Measurements from ENCODE around the gene TIGAR.

TIGAR gene

DNA sequence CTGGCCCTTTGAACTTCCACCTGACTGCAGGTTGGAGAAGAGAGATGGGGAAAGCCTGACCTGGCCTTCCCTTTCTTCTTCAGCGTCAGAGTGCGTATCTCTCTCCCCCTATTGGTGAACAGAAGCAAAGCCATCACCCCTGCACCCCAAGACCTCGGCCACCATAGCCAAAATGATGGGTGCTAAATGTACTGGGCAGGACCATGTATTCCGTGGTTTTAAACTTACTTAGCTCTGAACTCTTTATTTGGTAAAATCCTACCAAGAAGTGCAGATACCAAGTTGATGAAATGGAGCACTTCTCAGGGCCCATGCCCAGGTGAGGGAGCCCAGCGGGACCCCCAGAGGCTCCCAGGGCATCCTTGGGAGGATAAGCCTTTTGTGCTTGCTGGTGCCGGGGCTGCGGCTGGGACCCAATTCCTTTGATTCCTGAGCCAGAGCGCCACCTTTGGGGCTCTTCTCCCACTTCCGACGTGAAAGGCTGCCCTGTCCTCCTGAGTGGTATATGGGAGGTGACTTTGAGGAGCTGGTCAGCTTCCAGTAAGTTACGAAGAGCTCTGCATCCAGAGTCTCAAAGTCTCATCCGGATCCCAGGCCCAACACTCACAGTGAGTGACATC, 38.0 kb upstream of the TIGAR start:
- DNase-seq: no peak

DNA sequence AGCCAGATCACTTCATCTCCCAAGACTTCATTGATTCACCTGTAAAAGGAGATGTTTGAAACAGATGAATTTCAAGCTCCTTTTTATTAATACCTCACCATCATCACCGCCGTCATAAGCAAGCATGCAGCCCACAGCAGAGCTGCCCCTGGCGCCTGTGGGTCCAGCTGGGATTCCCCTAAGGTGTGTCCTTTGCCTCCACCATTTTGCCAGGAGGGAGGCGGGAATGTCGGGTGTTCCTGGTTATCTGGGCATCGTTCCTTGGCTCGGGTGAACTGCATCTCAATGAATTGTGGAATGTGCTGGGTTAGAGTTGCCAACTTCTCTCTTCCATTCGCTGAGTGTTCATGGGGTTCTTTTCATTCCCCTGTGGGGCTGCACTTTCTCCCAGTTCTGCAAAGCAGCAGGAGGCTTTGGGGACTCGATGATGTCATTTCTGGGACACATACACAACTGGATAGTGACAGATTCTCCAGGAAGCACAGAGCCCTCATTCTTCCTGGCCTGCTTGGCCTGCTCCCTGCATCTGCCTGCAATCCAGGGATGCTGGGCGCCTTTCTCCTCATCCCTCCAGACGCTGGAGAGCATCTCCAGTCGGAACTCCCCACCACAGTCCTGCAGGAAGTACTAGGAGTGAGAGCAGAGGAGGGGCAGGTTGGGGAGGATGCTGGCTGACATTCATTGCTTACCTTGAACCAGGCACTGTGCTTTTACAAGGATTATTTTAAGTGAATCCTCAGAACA, 37.3 kb upstream of the TIGAR start:
- no peak for DNase-seq

DNA sequence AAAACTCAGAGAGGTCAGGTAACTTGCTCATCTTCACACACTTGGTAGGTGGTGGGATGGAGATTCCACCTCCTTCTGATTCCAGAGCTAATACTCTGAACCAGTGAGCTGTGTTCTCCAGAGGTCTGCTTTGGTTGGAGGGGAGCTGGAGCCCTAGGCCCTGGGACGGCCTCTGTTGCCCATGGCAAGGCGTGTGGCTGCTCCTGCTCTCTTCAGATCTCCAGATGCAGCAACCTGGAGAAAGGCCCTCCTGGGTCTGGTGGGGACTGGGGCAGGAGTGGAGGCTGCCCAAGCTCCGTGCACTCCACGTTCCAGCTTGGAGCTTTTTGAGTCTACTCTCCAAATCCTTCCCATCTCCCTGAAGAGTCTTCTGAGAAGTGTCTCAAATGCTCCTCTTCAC, 36.7 kb upstream of the TIGAR start:
- no peak for DNase-seq

DNA sequence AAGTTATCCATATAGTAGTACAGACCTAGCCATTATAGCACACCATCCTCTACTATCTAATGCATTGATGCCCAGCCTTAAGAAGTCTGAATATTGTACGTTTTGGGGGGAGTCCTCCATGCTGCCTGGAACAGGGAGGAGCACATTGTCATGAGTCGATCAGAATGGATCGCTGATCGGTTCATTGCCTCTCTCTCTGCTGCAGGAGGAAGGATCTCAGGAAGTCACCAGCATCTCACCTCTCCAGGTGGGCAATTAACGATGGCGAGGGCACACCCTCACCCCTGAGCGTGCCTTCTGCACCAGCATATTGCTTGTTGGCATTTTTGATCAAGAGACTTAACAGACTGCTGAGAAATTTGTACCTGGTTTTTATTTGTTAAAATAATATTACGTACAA, 35.9 kb upstream of the TIGAR start:
- DNase-seq: no peak

DNA sequence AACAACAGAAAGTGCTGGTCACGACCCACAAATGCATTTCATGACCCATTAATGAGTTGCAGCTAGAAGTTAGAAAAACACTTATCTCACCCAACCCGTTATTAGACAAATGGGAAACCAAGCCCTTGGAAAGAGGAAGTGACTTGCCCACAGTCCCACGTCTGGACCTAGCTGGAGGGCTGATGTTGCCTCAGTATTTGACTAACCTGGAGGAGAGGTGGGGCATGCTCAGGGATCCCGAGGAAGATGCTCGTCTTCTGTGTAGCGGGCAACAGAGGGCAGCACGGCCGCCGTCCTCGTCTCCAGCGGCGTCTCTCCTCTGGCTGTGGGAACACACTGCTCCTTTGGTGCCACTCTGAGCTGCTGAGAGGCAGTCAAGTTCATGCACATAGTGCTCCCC, 34.8 kb upstream of the TIGAR start:
- no peak for DNase-seq

DNA sequence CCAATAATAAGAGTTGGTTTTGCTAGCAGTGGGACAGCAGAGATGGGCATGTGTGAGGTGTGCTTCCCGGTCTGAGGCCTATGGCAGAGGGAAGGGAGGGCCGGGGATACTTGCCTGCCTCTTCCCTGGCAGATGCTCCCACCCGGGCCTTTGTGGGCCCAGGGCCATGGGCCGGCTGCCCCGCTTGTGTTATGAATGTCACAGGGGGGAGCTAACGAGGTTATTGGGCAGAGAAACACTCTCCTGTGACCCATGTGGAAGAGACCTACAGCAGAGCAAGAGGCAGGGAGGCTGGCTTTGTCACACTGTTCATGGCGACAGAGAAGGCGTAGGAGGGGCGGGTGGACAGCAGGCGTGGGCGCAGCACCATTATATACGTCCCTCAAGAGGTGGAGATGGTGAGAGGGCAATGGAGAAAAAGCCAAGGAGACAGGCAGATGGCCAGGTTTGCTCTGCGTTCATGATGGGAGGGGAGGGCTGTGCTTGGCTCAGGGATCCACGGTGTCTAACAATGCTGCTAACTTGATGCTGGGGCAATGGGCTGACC, 34.2 kb upstream of the TIGAR start:
- no peak for DNase-seq

DNA sequence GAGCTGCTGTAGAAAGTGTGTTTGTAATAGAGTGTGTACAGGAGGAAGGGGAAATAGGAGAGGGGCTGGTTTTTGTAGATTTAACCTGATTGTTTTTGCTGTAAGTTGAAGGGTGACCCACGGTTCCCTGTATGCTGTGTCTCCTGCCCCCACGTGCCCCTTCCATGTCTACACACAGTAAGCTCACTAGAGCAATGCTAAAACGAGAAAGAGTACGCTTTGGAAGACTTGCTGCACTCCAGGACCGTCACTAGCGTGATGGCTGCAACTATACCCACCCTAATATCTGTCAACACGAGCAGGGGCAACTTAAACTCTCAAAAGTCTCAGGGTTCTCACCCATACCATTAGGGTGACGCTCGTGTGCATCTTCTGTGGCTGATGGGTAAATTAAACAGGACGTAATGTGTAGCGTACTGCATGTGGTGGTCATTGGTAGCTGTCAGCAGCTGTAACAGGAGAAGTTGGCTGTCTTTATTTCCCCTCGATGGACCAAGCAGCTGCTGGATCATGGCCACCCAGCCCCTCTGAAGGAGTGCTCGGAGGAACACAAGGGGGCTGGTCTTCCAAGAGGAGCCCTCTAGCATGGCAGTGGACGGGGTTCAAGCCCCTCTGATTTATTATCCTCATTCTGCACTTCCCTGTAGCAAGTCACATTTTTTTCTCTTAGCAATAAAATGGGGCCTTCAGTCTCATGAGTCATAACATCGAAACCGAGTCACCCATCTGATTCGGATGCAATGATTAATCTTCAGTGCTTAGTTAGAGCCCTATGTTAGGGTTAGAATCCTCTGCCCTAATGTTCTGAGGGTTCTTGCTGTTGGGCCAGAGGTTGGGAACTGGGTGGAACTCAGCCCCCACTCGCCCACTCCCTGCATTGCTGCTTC, 33.4 kb upstream of the TIGAR start:
- no peak for DNase-seq

DNA sequence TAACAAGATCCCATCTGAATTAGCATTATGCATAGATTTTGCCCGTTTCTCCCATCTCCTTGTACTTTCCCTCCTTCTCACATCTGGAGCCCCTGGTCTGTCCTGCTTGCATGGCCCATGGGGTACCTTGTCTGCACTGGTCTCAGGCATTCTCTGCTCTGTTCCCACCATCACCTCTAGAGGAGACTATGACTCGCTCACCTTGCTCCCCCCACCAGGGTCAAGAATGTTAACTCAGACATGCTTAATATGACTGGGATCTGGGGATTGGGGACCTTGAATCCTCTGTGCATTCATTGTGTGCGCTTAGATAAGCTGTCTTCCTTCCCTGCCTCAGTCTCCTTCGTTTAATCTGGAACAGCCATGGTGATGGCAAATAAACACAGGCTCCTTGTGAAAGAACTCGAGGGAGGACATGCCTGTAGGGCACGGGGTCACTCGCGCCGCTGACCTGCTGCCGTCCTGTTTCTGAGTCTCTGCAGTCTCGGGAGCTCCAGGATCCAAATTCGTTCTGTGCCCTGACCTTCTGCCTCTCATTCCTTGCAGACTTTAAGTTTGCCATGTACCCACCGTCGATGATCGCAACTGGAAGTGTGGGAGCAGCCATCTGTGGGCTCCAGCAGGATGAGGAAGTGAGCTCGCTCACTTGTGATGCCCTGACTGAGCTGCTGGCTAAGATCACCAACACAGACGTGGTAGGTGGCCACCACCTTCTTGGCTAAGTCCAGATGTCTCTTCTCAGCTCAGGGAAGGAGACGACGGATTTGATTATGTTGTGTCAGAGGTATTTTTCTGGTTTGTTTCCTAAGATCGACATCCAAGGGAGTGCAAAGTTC, 32.5 kb upstream of the TIGAR start:
- no peak for DNase-seq

DNA sequence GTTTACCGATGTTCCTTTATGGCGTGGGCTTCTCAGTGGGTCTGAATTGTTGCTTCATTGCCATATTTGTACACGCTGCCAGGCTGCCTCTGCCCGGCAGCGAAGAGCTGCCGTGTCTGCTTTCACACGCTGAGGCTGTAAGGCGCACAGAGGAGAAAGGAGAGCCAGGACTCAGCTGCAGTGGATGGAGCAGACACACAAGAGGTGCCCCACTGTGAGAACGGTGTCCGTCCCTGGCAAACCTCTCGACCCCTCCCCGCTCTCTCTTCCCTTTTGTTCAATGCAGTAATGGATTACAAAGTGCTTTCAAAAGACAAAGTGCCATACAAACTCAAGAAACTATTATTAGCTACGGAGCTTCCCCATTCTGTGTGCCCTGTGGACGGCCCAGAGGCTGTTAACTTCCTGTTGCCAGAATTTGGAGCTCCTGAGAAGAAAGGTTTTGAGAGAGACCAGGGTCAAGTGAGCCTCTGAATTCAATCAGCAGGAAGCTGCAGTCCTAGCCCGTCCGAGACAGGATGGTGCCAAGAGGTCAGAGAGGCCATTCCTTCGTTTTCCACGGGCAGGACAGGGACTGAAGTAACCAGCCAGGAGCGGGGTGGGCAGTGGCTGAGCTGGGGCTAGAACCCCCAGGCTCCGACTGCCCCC, 31.7 kb upstream of the TIGAR start:
- DNase-seq: peak; percentile 27

DNA sequence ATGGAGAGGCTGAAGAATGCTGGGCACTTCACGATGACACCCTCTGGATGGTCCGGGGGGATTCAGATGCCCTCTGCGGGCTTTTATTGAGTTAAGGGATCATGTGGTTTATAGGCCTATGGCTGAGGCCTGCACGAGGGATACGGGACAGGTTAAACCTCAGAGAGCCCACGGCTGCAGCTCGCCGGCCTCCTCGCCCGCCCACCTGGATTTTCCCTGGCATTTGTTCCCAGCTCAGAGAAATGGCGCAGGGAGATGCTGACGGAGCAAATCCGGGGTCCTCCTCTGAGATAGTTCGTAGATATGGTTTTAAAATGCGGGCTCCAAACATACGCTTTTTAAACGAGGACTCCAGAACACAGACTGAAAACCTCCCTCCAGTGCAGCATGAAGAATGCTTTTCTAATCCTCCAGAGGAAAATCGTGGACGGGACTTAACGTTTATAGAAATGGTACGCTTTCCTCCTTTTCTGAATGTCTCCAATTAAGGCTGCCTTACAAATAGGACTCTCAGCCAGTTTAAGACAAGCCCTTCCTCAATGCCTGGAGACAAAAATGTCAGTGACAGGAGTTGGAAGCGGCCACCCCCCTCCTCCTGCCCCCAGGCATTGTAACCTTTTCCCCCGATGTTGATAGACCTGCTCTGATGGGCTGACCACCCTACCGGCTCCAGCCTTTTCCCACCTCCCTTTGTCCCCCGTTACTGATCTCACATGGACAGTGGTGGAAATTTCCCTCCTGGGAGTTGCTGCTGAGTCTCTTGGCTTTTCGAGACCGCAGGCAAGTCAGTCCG, 30.8 kb upstream of the TIGAR start:
- DNase-seq: no peak

DNA sequence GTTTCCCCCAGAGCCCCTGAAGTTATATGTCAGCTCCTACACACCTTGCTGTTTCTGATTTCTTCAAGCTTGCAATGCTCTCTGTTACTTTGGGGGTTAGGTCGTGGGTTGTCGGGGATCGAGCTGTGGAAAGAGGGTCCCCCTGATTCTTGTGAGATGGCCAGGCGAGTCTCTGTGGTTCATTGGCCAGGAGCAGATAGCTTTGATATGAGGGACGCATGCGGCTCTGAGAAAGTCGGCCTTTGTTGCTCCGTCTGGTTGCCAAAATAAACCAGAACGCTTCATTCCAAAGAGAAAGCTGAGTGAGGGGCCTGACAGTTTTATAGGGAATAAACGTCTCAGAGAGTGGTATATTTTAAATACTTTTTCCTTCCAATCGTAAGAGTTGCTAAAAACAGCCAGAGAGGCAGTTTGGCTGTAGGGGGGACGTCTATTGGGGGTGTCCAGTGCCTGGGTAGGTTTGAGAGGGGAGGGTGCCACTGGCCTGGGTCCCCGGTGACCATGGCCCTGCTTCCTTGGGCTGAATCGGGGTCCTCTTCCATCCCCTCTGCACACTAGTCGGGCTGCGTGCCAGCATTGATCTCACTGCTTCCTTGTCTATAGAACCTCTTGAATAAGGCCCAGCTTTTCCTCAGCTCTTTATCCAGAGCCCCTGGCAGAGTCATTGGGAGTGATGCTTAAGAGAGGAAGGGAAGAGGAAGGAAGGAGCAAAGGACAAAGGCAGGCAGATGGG, 28.5 kb upstream of the TIGAR start:
- DNase-seq: no peak

DNA sequence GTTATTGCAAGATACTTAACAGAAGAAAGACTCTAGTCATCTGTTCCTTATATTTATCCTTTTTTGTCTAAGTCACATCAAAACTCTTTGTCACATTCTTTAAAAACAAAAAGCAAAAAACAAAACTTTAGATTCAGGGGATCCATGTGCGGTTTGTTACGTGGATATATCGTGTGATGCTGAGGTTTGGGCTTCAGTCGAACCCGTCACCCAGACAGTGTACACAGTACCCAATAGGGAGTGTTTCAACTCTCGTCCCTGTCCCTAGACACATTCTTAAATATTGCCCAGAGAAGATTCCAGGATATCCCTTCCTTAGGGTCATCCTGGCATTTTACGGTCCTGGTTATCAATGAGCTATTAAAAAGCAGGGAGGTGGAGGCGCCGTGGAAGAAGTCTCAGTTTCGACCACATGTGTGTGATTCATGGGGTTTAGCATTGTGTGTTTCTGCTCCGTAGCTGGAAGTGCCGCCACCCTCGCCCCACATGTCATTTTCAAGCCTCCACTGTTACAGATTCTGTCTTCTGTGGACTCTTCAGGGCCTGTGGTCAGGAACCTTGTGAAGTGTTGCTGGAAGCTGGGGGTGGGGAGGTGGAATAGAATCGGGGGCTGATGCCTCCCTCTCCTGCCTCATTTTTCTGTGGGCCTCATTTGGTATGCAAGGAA, 27.6 kb upstream of the TIGAR start:
- no peak for DNase-seq

DNA sequence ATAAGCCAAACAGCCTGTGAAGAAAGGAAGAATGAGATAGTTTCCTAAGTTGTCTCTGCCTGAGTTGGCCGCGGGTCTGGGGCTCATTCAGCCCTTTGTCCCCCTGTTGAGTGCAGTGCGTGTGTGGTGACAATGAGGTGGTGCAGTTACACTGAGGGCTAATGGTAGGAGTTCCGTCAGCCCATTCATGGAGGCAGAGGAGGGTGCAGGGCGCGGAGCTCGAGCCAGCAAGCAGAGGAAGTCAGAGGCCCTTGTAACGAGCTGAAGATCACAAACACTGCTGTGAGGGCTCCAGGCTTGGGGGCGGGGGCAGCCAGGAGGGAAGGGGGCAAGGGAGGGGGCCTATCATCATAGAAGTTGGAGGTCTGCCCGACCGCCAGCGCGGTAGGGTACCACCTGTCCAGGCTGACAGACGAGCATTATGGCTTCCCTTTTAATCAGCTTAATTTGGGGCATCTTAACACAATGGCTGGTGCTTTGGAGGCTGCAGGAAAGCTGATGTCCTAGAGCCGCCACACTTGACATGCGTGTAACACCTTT, 27.0 kb upstream of the TIGAR start:
- DNase-seq: no peak

DNA sequence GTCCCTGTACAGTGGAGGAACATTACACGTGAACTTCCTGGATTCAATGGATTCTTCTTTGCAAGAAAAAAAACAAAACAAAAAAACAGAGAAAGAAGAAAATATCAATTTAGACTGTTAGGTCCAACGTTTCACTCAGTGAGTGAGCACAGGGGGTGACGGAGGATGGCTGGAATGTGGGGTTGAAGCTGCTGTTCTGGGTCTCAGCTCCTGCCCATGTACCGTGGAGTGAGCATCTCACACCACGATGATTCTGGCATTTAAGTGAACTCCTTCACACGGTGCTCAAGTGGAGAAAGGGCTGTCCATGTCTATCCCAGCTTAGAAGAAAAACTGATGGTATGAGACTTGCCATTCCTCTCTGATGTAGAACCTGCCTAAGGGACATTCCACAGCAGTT, 24.3 kb upstream of the TIGAR start:
- no peak for DNase-seq

DNA sequence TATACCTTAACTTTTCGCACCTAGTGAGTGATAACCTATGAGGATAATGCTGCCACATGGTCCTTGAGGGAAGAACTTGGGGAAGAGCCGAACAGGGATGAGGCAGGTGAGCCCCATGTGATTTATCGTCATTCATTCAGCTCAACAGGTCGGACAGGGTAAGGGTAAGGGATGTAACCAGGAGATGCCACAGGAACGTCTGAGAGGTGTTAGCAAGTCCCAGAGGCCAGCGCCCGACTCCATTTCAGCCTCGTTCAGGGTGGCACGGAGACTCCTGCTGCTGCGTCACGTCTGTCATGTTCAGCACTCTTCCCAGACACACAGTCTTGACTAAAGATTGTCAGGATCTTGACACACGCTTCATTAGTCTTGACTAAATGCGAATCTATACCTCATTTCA, 23.4 kb upstream of the TIGAR start:
- DNase-seq: no peak

DNA sequence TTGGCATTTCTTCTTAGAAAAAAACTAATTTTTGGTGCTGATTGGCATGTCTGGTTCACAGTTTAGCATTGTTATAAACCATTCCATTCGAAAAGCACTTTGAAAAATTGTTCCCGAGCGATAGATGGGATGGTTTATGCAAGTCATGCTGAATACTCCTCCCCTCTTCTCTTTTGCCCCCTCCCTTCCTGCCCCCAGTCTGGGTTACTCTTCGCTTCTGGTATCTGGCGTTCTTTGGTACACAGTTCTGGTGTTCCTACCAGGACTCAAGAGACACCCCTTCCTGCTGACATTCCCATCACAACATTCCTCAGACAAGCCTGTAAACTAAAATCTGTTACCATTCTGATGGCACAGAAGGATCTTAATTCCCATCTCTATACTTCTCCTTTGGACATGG, 20.1 kb upstream of the TIGAR start:
- no peak for DNase-seq

DNA sequence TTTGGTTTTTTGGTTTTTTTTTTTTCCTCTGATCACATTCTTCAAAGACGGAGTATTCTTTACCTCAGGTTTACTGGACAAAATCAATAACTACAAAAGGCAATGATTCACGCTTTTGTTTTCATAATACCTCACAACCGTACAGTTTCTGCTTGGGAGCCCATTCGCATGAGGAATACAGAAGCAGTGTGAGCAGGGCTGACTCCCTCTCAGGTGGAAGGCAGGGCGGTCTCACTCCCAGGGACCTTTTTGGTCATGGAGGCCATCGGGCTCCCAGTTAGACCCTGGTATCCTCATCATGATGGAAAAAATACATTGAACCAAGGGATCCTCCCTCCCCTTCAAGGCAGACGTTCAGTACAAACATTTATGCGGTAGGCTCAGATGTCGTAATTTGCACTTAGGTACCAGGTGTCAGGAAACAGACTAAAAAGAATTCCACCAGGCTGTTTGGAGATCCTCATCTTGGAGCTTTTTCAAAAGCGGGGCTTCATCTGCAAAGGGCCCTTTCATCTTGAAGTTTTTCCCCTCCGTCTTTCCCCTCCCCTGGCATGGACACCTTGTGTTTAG, 19.0 kb upstream of the TIGAR start:
- no peak for DNase-seq

DNA sequence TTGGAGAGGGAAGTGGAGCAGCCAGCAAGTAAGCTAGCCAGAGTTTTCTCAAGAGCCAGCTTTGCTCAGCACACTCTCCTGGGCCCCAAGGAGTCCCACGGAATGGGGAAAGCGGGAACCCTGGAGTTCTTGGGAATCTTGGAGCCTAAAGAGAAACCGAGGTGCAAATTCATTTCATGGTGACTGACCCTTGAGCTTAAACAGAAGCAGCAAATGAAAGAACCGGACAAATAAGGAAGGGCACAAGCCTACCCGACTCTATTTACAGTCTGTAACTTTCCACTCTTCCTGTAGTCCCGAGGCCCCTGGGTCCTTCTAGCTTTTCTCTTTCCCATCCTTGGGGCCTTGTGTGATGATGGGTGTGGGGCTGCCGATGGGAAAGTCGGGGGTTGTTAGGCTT, 18.1 kb upstream of the TIGAR start:
- no peak for DNase-seq

DNA sequence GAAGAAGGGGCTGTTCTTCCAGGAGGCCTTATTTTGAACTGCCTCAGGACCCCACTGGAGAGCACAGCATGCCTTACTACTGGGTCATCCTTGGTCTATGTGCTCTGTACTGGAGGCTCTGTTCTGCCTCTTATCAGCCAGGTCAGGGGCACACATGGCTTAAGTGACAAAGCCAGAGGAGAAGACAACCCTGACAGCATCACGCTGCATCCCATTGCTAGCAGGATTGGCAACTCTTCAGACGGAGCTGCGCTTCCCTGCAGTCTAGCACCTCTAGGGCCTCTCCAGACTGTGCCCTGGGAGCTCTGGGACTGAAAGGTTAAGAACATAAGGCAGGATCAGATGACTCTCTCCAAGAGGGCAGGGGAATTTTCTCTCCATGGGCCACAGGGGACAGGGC, 17.3 kb upstream of the TIGAR start:
- no peak for DNase-seq

Measured in CD4-positive, alpha-beta T cell treated with Interferon gamma for 1 hour (primary cell).